Endothelial cell of umbilical vein (primary cell): ENCODE data around the gene DMD. TPM values are rescaled to one million over a fixed set of nuclear protein-coding genes. Genes with fewer than 3 reads are reported as not detected.

Source experiments
- BruUV-seq: library from RNA; stranded (reverse); fragments of 400-500 nt; replicated peaks from 2 replicates; lab custom pipeline; 2021; lab: Mats Ljungman, UMichigan
- CTCF ChIA-PET: fragments of 300-600, 350-600 bp; sonication (Branson Sonifier 250); formaldehyde crosslinking; loops from one replicate; lab custom pipeline; 2021; ENCODE audit warnings: antibody characterized with exemption, inconsistent platforms; lab: Charles Lee
- POLR2A ChIA-PET: fragments of 300-600, 350-600 bp; sonication (Branson Sonifier 250); formaldehyde crosslinking; loops from one replicate; lab custom pipeline; 2021; ENCODE audit warnings: antibody characterized with exemption, inconsistent platforms; lab: Charles Lee
- DNase-seq: peaks from one replicate; pipeline ENCODE4 v3.0.0-alpha.2; 2011; ENCODE audit warnings: low read depth, low spot score
- FAIRE-seq: peaks from 2 replicates; lab custom pipeline; 2011; peaks lifted over from hg19 to GRCh38; lab: Jason Lieb, UNC
- H2AFZ ChIP-seq: 2 replicates; pipeline ENCODE4 v1.6.0; 2012; ENCODE audit warnings: low read depth, low read length, control low read depth, inconsistent platforms
- H3K27ac ChIP-seq: 2 replicates; pipeline ENCODE4 v1.5.1; 2011; ENCODE audit warnings: low read depth, mild to moderate bottlenecking, control low read depth, low read length, moderate library complexity; ENCODE audit not compliant: insufficient read depth
- H3K27me3 ChIP-seq, 2 experiments: 2 replicates each; pipeline versions ENCODE4 v1.6.0 to v1.6.1; 2011; ENCODE audit warnings: low read length in 2 of 2, mixed read lengths in 1 of 2; ENCODE audit not compliant: control insufficient read depth in 2 of 2, insufficient read depth in 2 of 2
- H3K36me3 ChIP-seq, 2 experiments: 2 replicates in 1 of 2; 3 replicates in 1 of 2; pipeline ENCODE4 v1.5.1; 2011; ENCODE audit warnings: low read length in 2 of 2, mild to moderate bottlenecking in 1 of 2, moderate library complexity in 1 of 2; ENCODE audit not compliant: control insufficient read depth in 2 of 2, insufficient read depth in 2 of 2; ENCODE audit errors: extremely low read depth in 1 of 2
- H3K4me1 ChIP-seq: 3 replicates; pipeline ENCODE4 v1.5.1; 2011; ENCODE audit warnings: mild to moderate bottlenecking, low read length; ENCODE audit not compliant: control insufficient read depth, insufficient read depth; ENCODE audit errors: extremely low read depth
- H3K4me2 ChIP-seq: 2 replicates; pipeline ENCODE4 v1.6.1; 2011; ENCODE audit warnings: low read length, control low read depth, mixed read lengths; ENCODE audit not compliant: insufficient read depth
- H3K4me3 ChIP-seq, 3 experiments: fragments of 200-600 bp in 1 of 3; sonication (generic), shearing (Covaris generic) in 1 of 3; replicated peaks in 1 of 3; 2 replicates each; pipeline ENCODE4 v1.5.1; 2011 to 2016; ENCODE audit warnings: control low read depth in 3 of 3, low read length in 3 of 3, mild to moderate bottlenecking in 2 of 3, inconsistent platforms in 1 of 3, low read depth in 1 of 3, moderate library complexity in 1 of 3; ENCODE audit not compliant: insufficient read depth in 1 of 3
- H3K79me2 ChIP-seq: 2 replicates; pipeline ENCODE4 v1.6.0; 2012; ENCODE audit warnings: low read length, inconsistent platforms; ENCODE audit not compliant: control insufficient read depth, insufficient read depth
- H3K9ac ChIP-seq: replicated peaks from 2 replicates; pipeline ENCODE3; 2011; ENCODE audit warnings: low read length, control low read depth; ENCODE audit not compliant: insufficient read depth; ENCODE audit errors: extremely low read depth
- H3K9me1 ChIP-seq: replicated peaks from 3 replicates; pipeline ENCODE4 v1.6.0; 2011; ENCODE audit warnings: mild to moderate bottlenecking, low read length; ENCODE audit not compliant: control insufficient read depth, insufficient read depth; ENCODE audit errors: extremely low read depth
- H3K9me3 ChIP-seq: replicated peaks from 2 replicates; pipeline ENCODE4 v1.5.1; 2012; ENCODE audit warnings: low read length, inconsistent platforms; ENCODE audit not compliant: control insufficient read depth, insufficient read depth
- H4K20me1 ChIP-seq: replicated peaks from 2 replicates; pipeline ENCODE3; 2011; ENCODE audit warnings: mild to moderate bottlenecking, low read length; ENCODE audit not compliant: control insufficient read depth, insufficient read depth; ENCODE audit errors: extremely low read depth
- EZH2 ChIP-seq: IDR thresholded peaks from 2 replicates; pipeline ENCODE4 v1.6.1; 2012; ENCODE audit warnings: borderline replicate concordance, low read depth, mild to moderate bottlenecking, moderate library complexity, low read length, inconsistent platforms; ENCODE audit not compliant: severe bottlenecking
- FOS ChIP-seq: IDR thresholded peaks from 2 replicates; pipeline ENCODE4 v1.6.1; 2011; ENCODE audit warnings: mild to moderate bottlenecking, low read length, moderate library complexity, borderline replicate concordance; ENCODE audit not compliant: insufficient read depth
- GATA2 ChIP-seq: IDR thresholded peaks from 2 replicates; pipeline ENCODE4 v1.7.0; 2011; ENCODE audit warnings: low read depth, mild to moderate bottlenecking, moderate library complexity, mixed read lengths, low read length; ENCODE audit not compliant: insufficient read length, insufficient read depth
- JUN ChIP-seq: IDR thresholded peaks from 2 replicates; pipeline ENCODE4 v1.6.1; 2011; ENCODE audit warnings: borderline replicate concordance, low read depth; ENCODE audit not compliant: insufficient read length, insufficient read depth
- MYC ChIP-seq: IDR thresholded peaks from one replicate; pipeline ENCODE4 v1.6.1; 2011; ENCODE audit warnings: mild to moderate bottlenecking, low read depth, low read length
- POLR2A ChIP-seq: IDR thresholded peaks from 2 replicates; pipeline ENCODE4 v1.6.1; 2012; ENCODE audit warnings: low read depth, mild to moderate bottlenecking, control low read depth, low read length
- POLR2AphosphoS5 ChIP-seq: IDR thresholded peaks from 2 replicates; pipeline ENCODE4 v1.6.1; 2012; ENCODE audit warnings: low read depth, mild to moderate bottlenecking, control low read depth, low read length, moderate library complexity; ENCODE audit not compliant: insufficient read depth
- dilution Hi-C: fragments of 300-500 bp; cut with MboI; formaldehyde crosslinking; loops from one replicate; pipeline ENCODE4 v1.15.0; 2019; ENCODE audit warnings: low sequenced_read_pairs; ENCODE audit not compliant: extremely low pct_ligation_motif_present
- intact Hi-C: fragments of 100-400 bp; cut with micrococcal nuclease; formaldehyde crosslinking; loops from one replicate; pipeline ENCODE4 v1.10.0; 2022
- polyA plus RNA-seq, 4 experiments: library from polyadenylated mRNA; depleted of rRNA in 3 of 4; stranded (reverse) in 3 of 4; unstranded in 1 of 4; fragments of >200 nt; gene quantifications; 2 replicates each; pipeline versions ENCODE4 v1.2.1 to v1.2.3, GENCODE V29; 2011 to 2012; ENCODE audit warnings: missing spikeins in 1 of 4
- total RNA-seq: library from RNA; stranded (reverse); gene quantifications from 2 replicates; pipeline ENCODE4 v1.2.3, GENCODE V29; 2021
- TF ChIP-seq, protein P1 (sequence below): IDR thresholded peaks from 2 replicates; pipeline ENCODE4 v1.6.1; 2011; ENCODE audit not compliant: insufficient read depth, insufficient read length
- TF ChIP-seq, protein P2 (sequence below), 2 donors: IDR thresholded peaks; 1 replicate in 1 of 2; 2 replicates in 1 of 2; pipeline ENCODE4 v1.5.1; 2011; ENCODE audit warnings: low read length in 2 of 2, mild to moderate bottlenecking in 2 of 2, moderate library complexity in 2 of 2, control low read depth in 1 of 2, inconsistent platforms in 1 of 2, low read depth in 1 of 2; ENCODE audit not compliant: insufficient read depth in 1 of 2; ENCODE audit errors: extremely low read depth in 1 of 2

The DMD gene
- total and polyA plus RNA-seq, 2 donors (not counting 3 experiments of a cell fraction or from before 2014, with no cell fraction given), result 7.3 to 9.0 TPM

DNA sequence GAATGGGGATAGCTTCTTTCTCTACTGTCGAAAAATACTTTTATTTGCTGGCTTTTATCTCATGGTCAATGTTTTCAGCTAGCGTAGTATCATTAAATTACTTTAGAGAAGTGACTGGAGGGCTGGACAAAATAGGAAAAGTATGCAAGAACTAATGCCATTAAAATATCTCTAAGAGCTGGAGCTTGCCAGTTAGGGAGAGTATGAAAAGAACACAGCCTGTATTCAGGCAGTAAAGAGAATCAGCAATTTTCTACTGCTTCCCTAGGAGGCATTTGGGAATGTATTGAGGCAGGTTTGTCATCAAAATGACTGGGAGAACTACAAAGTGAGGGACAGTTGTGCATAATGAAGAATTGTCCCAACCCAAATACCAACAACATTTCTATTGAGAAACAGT lies 2096.5 kb downstream of the DMD start:
- no peak overlapping the region for H3K4me2 ChIP-seq
- no peak overlapping the region for H2AFZ ChIP-seq
- no peaks in the 10 kb centered on the region for H3K79me2 ChIP-seq
- DNase-seq, result no peak
- TF ChIP-seq FOS (no peak), GATA2 (no peak), POLR2AphosphoS5 (no peak), MYC (no peak), JUN (no peak), POLR2A (no peak), EZH2 (no peak)
- TF ChIP-seq, protein P1, sequence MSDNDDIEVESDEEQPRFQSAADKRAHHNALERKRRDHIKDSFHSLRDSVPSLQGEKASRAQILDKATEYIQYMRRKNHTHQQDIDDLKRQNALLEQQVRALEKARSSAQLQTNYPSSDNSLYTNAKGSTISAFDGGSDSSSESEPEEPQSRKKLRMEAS, result no peak
- TF ChIP-seq, protein P2, sequence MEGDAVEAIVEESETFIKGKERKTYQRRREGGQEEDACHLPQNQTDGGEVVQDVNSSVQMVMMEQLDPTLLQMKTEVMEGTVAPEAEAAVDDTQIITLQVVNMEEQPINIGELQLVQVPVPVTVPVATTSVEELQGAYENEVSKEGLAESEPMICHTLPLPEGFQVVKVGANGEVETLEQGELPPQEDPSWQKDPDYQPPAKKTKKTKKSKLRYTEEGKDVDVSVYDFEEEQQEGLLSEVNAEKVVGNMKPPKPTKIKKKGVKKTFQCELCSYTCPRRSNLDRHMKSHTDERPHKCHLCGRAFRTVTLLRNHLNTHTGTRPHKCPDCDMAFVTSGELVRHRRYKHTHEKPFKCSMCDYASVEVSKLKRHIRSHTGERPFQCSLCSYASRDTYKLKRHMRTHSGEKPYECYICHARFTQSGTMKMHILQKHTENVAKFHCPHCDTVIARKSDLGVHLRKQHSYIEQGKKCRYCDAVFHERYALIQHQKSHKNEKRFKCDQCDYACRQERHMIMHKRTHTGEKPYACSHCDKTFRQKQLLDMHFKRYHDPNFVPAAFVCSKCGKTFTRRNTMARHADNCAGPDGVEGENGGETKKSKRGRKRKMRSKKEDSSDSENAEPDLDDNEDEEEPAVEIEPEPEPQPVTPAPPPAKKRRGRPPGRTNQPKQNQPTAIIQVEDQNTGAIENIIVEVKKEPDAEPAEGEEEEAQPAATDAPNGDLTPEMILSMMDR (IDR thresholded peaks at IDR 0.05; ENCODE audit: extremely low read depth in 1 of 2, insufficient read depth in 1 of 2, low read depth in 1 of 2, low read length in 2 of 2), result no peak
- BruUV-seq, result no TSS peak
- H3K27ac ChIP-seq, result no peak overlapping the region
- H3K9me3 ChIP-seq, result no peaks in the 10 kb centered on the region
- ChIA-PET POLR2A (no interaction called here), CTCF (no interaction called here)
- FAIRE-seq, result no peak
- no peaks in the 10 kb centered on the region for H3K9me1 ChIP-seq
- intact Hi-C loops, result no loop called here
- dilution Hi-C loops, result no loop called here
- no peak overlapping the region for H3K9ac ChIP-seq
- H3K4me1 ChIP-seq, result no peaks in the 10 kb centered on the region
- no peaks in the 10 kb centered on the region for H3K36me3 ChIP-seq
- no peaks in the 10 kb centered on the region for H4K20me1 ChIP-seq
- no peak overlapping the region for H3K4me3 ChIP-seq
- no peaks in the 10 kb centered on the region for H3K27me3 ChIP-seq
